Measurements from ENCODE around the gene MARCKS.

The MARCKS gene, protein sequence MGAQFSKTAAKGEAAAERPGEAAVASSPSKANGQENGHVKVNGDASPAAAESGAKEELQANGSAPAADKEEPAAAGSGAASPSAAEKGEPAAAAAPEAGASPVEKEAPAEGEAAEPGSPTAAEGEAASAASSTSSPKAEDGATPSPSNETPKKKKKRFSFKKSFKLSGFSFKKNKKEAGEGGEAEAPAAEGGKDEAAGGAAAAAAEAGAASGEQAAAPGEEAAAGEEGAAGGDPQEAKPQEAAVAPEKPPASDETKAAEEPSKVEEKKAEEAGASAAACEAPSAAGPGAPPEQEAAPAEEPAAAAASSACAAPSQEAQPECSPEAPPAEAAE

DNA sequence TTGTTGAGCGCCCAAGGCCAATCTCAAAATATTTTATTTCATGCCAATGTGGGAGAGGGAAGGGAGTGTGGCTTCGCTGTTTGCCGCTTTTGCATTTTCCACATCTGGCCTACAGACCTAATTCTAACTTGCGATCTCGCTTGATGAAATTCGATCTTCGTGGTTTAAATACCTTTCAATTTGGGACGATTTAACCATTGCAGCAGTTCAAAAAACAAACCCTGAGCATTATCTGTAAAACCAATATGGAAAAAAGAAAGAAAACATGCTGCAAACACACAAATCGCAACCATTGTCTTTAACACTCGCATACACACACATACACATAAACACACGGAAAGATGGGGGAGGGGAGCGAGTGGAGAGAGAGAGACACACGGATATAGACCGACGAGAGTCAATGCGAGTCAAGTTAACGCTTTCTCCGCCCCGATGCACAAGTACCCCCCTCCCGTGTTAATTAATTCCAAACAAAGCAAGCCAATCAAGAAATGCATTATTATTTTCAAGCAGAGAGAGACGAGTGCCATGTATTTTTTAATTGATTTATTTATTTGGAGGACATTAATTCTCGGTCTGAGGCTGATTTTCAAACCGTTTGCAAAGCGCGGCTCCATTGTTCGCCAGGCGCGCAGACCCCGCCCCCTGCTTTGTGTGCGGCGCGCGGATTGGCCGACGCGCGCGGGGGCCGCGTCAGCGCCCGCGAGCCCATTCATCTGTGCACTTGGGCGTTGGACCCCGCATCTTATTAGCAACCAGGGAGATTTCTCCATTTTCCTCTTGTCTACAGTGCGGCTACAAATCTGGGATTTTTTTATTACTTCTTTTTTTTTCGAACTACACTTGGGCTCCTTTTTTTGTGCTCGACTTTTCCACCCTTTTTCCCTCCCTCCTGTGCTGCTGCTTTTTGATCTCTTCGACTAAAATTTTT, at the start of gene MARCKS:
TSS of gene MARCKS (plus strand) at position 721 of the 931 bp plus-strand sequence. CDS start 401 bp downstream, outside the sequence.
- TF ChIP-seq, protein P1, sequence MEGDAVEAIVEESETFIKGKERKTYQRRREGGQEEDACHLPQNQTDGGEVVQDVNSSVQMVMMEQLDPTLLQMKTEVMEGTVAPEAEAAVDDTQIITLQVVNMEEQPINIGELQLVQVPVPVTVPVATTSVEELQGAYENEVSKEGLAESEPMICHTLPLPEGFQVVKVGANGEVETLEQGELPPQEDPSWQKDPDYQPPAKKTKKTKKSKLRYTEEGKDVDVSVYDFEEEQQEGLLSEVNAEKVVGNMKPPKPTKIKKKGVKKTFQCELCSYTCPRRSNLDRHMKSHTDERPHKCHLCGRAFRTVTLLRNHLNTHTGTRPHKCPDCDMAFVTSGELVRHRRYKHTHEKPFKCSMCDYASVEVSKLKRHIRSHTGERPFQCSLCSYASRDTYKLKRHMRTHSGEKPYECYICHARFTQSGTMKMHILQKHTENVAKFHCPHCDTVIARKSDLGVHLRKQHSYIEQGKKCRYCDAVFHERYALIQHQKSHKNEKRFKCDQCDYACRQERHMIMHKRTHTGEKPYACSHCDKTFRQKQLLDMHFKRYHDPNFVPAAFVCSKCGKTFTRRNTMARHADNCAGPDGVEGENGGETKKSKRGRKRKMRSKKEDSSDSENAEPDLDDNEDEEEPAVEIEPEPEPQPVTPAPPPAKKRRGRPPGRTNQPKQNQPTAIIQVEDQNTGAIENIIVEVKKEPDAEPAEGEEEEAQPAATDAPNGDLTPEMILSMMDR (IDR thresholded peaks at IDR 0.05; ENCODE audit: low read depth, low read length), result no peak
- peak within 1 kb of the TSS; percentile 77 for H3K4me3 ChIP-seq (replicated peaks in 1 of 2; ENCODE audit: low read depth in 2 of 2, low read length in 2 of 2)
- DNase-seq (ENCODE audit: low read depth in 2 of 2), result peak; percentile 92 to 93

DNA sequence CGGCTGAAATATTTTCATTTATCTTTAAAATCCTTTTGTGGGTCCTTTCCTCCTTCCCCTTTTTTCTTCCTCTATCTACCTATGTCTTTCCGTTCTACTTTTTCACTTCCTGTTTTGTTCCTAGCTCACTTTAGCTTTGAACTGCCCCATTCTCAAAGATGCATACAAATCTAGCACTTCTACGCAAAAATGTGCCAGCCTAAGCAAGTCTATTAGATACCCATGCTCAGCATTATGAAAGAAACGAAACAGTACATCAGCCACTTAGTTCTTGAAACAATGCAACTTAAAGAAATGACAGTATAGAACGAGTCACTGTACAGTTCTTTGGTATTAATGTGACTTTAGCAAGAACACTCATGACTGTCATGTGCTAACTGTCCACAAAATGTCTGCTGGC, 47.3 kb upstream of the MARCKS start:
- TF ChIP-seq, protein P1 (IDR thresholded peaks at IDR 0.05; ENCODE audit: low read depth, low read length), result no peak
- no peak for DNase-seq (ENCODE audit: low read depth in 2 of 2)
- no peak overlapping the region for H3K4me3 ChIP-seq (replicated peaks in 1 of 2; ENCODE audit: low read depth in 2 of 2, low read length in 2 of 2)

DNA sequence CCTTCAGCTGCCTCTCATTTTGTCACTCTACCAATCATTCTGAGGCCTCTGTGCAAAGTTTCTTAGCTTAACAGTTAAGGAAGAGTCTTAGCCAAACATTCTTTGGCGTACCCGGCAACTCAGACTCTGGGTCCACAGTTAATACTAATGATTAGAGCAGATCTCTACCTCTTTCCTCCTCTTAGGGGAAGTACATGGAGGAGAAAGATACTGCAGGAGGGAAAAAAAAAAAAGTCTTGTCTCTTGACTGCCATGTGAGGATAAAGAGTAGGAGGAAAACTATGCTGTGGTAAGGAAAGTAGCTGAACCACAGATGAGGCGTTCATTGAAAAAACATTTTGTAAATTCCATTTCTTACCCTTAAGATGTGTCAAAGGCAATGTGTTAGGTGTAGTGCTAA, 44.0 kb upstream of the MARCKS start:
- no peak overlapping the region for H3K4me3 ChIP-seq (replicated peaks in 1 of 2; ENCODE audit: low read depth in 2 of 2, low read length in 2 of 2)
- TF ChIP-seq, protein P1 (IDR thresholded peaks at IDR 0.05; ENCODE audit: low read depth, low read length), result no peak
- peak; percentile 59 to 77 for DNase-seq (ENCODE audit: low read depth in 2 of 2)

GRCh38 chr6:113818578-113818977, 38.6 kb upstream of the MARCKS start:
- DNase-seq (ENCODE audit: low read depth in 2 of 2), result no peak
- no peak overlapping the region for H3K4me3 ChIP-seq (replicated peaks in 1 of 2; ENCODE audit: low read depth in 2 of 2, low read length in 2 of 2)

DNA sequence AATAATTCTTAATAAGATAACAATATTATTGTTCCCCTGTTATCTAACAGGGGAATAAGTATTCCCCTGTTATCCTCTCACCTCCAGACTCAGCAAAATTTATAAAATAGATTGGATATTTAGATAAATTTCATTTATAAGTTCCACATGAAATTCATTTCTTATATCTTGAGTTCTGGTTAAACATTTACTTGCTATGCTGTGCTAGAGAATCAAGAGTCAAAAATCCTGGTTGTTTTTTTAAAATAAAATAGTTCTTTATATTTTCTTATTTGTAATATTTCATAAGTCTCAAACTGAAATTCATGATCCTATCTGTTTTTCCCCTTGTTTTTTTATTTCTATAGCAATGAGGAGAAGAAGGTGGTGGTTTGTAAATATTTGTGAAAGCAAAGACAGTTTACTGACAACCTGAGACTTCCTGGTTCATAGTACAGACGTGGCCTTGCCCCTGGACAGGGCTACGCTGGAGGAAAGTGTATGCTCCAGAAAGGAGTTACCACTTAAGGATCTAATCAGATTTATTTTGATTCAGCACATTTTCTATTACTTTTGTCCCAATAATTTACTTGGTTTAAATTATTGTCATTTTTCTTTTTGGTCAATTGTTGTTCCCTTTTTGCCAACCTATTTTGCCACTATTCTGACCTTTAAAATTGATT, 37.8 kb upstream of the MARCKS start:
- H3K4me3 ChIP-seq (replicated peaks in 1 of 2; ENCODE audit: low read depth in 2 of 2, low read length in 2 of 2), result no peak overlapping the region
- no peak for DNase-seq (ENCODE audit: low read depth in 2 of 2)
- TF ChIP-seq, protein P1 (IDR thresholded peaks at IDR 0.05; ENCODE audit: low read depth, low read length), result no peak

More at GRCh38 chr6:113818578-113818977, 38.6 kb upstream of the MARCKS start:
- TF ChIP-seq, protein P1 (IDR thresholded peaks at IDR 0.05; ENCODE audit: low read depth, low read length), result no peak

DNA sequence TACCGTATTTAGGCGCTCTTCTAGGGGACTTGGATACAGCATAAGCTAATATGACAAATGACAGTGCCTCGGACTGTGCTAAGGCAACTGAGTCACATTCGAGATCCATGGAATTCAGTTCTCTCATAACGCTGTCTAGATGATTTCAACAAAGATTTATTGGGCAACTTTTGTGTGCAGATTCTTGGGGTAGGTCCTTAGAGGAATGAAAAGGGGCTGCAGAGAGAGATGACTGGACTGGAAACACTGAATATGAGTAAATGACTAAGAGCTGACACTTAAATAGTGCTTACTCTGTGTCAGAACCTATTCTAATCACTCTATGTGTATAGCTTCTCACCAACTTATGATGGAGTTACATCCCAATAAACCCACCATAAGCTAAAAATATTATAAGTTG, 36.4 kb upstream of the MARCKS start:
- H3K4me3 ChIP-seq (replicated peaks in 1 of 2; ENCODE audit: low read depth in 2 of 2, low read length in 2 of 2), result no peak overlapping the region
- TF ChIP-seq, protein P1 (IDR thresholded peaks at IDR 0.05; ENCODE audit: low read depth, low read length), result no peak
- DNase-seq (ENCODE audit: low read depth in 2 of 2), result peak in 1 of 2 donors; percentile 21
